ENCODE data around the gene RBBP9.

The RBBP9 gene

GRCh38 chr20:18537651-18538050, 40.6 kb upstream of the RBBP9 start:
- Histone ChIP-seq H3K27me3 (ENCODE audit: insufficient read depth, low read depth, severe bottlenecking) (no peaks in the 10 kb centered on the region), H3K4me3 (ENCODE audit: low read depth, low read length) (no peak overlapping the region), H3K36me3 (peaks cover 63% of the 10 kb centered on the region), H3K9me3 (ENCODE audit: severe bottlenecking) (no peaks in the 10 kb centered on the region), H3K27ac (no peak overlapping the region)
- TF ChIP-seq CTCF (IDR thresholded peaks at IDR 0.05; ENCODE audit: low read depth, low read length), result no peak
- no peak for DNase-seq

- DNase-seq, result no peak
- no peaks in the 10 kb centered on the region for H3K9me3 ChIP-seq (ENCODE audit: severe bottlenecking)
- no peak overlapping the region for H3K4me3 ChIP-seq (ENCODE audit: low read depth, low read length)
- peaks cover 70% of the 10 kb centered on the region for H3K36me3 ChIP-seq
- H3K27me3 ChIP-seq (ENCODE audit: insufficient read depth, low read depth, severe bottlenecking), result no peaks in the 10 kb centered on the region
- TF ChIP-seq CTCF (IDR thresholded peaks at IDR 0.05; ENCODE audit: low read depth, low read length), result no peak
- H3K27ac ChIP-seq, result no peak overlapping the region
These were observed 37.1 kb upstream of the RBBP9 start for GRCh38 chr20:18533978-18534644.

- peaks cover 73% of the 10 kb centered on the region for H3K36me3 ChIP-seq
- TF ChIP-seq CTCF (IDR thresholded peaks at IDR 0.05; ENCODE audit: low read depth, low read length), result no peak
- H3K4me3 ChIP-seq (ENCODE audit: low read depth, low read length), result no peak overlapping the region
- no peak overlapping the region for H3K27ac ChIP-seq
- H3K27me3 ChIP-seq (ENCODE audit: insufficient read depth, low read depth, severe bottlenecking), result no peaks in the 10 kb centered on the region
- DNase-seq, result no peak
- no peaks in the 10 kb centered on the region for H3K9me3 ChIP-seq (ENCODE audit: severe bottlenecking)
These were observed 36.5 kb upstream of the RBBP9 start for GRCh38 chr20:18533491-18533890.

- no peak for TF ChIP-seq CTCF (IDR thresholded peaks at IDR 0.05; ENCODE audit: low read depth, low read length)
- H3K27me3 ChIP-seq (ENCODE audit: insufficient read depth, low read depth, severe bottlenecking), result no peaks in the 10 kb centered on the region
- peaks cover 77% of the 10 kb centered on the region for H3K36me3 ChIP-seq
- no peak overlapping the region for H3K27ac ChIP-seq
- H3K9me3 ChIP-seq (ENCODE audit: severe bottlenecking), result no peaks in the 10 kb centered on the region
- no peak overlapping the region for H3K4me3 ChIP-seq (ENCODE audit: low read depth, low read length)
- no peak for DNase-seq
These were observed 35.6 kb upstream of the RBBP9 start for GRCh38 chr20:18532626-18533025.

- no peaks in the 10 kb centered on the region for H3K27me3 ChIP-seq (ENCODE audit: insufficient read depth, low read depth, severe bottlenecking)
- H3K27ac ChIP-seq, result no peak overlapping the region
- TF ChIP-seq CTCF (IDR thresholded peaks at IDR 0.05; ENCODE audit: low read depth, low read length), result no peak
- no peaks in the 10 kb centered on the region for H3K9me3 ChIP-seq (ENCODE audit: severe bottlenecking)
- H3K36me3 ChIP-seq, result peaks cover 91% of the 10 kb centered on the region
- DNase-seq, result no peak
- H3K4me3 ChIP-seq (ENCODE audit: low read depth, low read length), result no peak overlapping the region
These were observed 32.0 kb upstream of the RBBP9 start for GRCh38 chr20:18529041-18529440.

GRCh38 chr20:18527836-18528235, 30.8 kb upstream of the RBBP9 start:
- no peaks in the 10 kb centered on the region for H3K9me3 ChIP-seq (ENCODE audit: severe bottlenecking)
- no peak for TF ChIP-seq CTCF (IDR thresholded peaks at IDR 0.05; ENCODE audit: low read depth, low read length)
- no peak overlapping the region for H3K4me3 ChIP-seq (ENCODE audit: low read depth, low read length)
- H3K27me3 ChIP-seq (ENCODE audit: insufficient read depth, low read depth, severe bottlenecking), result no peaks in the 10 kb centered on the region
- H3K36me3 ChIP-seq, result peaks cover 81% of the 10 kb centered on the region
- H3K27ac ChIP-seq, result no peak overlapping the region
- DNase-seq, result no peak
